Fibroblast of upper back skin (primary cell): ENCODE measurements around the gene PDSS2.
"Not testable (repeated sequence)": the region's sequence is repeated elsewhere in the genome, so short reads cannot be mapped to it uniquely, and the experiment has no call there.

Experiments
- DNase-seq: peaks from one replicate; pipeline ENCODE4 v3.0.0-alpha.2; 2013

Gene PDSS2

DNA sequence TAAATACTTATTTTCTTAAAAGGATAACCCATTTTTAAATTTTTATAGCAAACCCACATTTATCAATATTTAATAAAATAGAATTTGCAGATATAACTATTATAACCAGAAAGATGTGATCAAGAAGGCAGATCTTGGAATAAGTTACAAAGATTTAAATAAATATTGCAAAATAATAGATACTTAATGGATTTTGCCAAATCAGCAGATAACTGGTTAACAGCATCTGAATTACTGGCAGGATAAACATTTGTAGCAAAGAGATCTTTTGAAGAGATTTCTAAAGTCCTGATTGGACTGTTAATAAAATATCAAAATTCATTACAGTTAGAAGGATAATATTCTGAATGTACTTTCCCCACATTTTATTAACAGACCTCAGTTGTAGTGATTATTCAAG is 144.2 kb downstream of the PDSS2 start:
- no peak for DNase-seq

DNA sequence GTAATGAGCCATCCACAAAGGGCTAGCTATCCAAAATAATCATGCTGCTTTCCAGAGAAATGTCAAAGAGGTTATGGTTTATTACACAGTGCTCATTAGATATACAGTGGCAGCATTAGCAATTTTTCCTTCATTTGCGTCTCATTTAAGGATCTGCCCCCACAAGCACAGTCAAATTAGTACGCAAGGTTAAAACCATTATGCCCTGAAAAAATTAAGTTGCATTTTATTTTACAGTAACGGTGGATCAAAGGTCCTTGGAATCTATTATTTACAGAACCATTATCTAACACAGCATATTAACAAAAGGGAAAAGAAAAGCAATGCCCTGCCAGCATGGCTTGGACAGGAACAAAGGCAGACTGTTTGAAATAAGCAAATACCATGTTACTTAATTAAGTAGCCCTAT is 144.8 kb downstream of the PDSS2 start:
- no peak for DNase-seq

DNA sequence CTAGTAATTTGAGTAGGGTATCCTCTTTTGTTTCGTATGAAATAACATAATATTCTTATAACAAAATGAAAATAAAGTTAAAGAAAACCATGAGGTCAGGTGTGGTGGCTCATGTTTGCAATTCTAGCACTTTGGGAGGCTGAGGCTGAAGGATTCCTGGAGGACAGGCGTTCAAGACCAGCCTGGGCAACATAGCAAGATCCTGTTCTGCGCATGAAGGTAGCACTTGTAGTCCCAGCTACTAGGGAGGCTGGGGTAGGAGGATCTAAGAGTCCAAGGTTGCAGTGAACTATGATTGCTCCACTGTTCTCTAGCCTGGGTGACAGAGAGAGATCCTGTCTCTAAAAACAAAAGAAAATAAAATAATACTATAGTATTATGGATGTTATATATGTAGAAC is 145.6 kb downstream of the PDSS2 start:
- DNase-seq: no peak

DNA sequence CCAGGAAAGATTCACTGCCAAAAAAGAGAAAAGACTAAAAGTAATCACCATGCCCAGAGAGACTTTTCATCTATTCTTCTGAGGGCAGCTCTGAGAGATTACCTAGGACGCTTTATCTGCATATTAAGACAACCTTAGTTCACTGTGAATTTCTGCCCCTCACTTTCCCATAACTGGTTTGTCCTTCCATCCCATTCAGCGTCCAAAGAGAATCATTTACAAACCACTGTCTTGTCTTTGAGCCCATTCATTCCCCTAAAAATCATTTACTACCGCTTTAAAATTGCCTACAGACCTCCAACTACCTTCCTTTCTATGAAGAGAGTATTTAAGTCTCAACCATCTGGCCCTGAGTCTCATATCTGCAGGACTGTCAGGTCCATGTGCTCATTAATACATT is 149.0 kb downstream of the PDSS2 start:
- no peak for DNase-seq

GRCh38 chr6:107308677-107309076 is 150.7 kb downstream of the PDSS2 start:
- DNase-seq: no peak

DNA sequence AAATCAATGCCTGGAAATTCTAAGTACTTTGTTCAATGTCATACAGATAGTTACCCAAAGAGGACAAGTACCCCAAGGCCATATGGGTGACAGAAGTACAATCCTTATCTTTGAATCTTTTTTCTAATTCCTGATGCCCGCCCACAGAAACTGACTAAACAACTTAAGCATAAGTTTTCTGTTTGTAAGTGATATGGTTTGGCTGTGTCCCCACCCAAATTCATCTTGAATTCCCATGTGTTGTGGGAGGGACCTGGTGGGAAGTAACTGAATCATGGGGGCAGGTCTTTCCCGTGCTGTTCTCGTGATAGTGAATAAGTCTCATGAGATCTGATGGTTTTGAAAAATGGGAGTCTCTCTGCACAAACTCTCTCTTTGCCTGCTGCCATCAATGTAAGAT is 153.4 kb downstream of the PDSS2 start:
- not testable (repeated sequence) for DNase-seq

DNA sequence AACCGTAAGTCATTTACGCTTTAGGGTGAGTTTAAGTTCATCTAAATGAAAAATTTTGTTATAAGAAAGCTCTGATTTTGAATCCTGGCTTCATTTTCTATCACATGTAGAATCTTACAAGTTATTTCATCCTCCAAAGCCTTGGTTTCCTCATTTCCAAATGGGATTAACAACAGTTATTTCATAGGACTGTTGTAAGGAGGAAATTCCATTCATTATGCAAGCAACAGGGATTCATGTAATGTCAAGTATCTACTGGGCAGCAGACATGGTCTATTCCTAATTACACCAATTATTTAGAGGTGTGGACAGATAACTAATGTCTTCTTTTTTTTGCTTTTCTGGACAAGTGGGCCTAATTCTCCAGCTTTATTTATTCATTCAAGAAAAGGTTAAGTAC is 154.0 kb downstream of the PDSS2 start:
- peak; percentile 24 for DNase-seq

DNA sequence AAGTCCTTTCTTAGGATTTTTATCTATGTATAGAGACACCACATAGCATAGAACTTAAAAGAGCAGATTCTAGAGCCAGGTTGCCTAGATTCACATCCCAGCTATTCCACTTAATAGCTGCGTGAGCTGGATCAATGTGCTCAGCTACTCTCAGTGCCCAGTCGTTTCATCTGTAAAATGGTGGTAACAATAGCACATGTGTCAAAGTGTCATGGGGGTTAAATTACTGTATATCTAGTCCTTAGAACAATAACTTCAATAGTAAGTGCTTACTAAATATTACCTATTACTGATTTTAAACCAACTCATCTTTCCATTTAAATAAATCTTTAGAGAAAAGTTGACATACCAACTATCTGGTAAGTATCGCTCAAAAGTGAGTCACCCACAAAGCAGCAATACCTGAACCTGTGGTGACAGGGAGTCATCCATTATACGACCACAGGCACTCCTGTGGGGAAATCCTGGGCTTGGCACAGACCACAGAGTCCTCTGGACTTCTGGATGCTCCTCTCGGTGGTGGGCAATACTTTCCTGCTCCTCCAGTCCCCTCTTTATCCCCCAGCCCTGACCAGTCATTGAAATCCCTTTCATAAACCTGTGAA is 154.8 kb downstream of the PDSS2 start:
- DNase-seq: peak; percentile 75

- DNase-seq: no peak
Measured at GRCh38 chr6:107293350-107293749, 166.0 kb downstream of the PDSS2 start.

DNA sequence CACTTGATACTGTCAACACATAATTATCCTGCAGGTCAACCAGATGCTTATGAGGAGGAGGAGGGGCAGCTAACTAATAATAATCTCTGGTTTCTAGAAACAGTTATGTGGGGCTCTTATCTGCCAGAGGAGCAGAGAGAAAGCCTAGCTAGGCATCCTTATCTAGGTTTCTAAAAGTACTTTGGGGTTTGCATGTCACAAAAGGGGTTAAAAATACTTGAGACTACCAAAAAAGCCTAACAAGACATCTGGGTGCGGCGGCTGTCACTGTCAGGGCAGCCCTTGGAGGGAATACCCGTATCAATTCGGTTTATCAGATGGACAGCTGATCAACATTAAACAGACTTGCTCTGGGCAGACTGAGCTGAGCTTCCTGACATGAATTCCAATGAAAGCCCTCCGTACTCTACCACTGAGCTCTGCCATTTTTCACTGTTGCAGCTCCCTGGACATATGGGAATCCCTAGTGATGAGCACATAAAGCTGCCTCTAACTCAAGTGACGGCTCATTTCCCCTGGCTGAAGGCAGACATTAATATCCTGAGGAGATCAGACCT is 166.6 kb downstream of the PDSS2 start:
- DNase-seq: no peak

DNA sequence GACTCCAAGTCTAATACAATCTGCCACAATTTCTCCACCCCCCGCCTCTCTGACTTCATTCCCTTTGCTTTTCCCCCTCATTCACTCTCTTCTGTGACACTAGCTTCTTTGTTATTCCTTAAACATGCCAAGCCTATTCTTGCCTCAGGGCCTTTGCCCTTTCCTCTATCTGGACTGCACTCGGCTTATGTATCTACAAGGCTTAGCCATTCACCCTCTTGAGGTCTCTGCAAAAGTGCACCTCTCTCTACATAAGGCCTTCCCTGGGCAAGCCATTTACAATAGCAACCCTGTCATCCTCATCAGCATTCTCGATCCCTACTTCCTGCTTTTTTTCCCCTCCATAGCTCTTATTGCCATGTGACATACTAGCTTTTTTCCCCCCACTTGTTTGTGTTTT is 168.9 kb downstream of the PDSS2 start:
- no peak for DNase-seq

GRCh38 chr6:107289258-107289657 is 170.1 kb downstream of the PDSS2 start:
- DNase-seq: not testable (repeated sequence)

DNA sequence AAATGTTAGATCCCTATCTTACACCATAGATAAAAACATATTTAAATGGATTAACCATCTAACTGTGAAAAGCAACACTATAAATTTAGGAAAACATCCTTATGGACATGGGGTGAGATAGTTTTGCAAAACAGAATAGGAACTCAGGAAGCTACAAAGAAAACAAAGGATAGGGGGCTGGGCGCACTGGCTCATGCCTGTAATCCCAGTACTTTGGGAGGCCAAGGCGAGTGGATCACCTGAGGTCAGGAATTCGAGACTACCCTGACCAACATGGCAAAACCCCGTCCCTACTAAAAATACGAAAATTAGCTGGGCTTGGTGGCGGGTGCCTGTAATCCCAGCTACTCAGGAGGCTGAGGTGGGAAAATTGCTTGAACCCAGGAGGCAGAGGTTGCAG is 173.7 kb downstream of the PDSS2 start:
- DNase-seq: not testable (repeated sequence)

DNA sequence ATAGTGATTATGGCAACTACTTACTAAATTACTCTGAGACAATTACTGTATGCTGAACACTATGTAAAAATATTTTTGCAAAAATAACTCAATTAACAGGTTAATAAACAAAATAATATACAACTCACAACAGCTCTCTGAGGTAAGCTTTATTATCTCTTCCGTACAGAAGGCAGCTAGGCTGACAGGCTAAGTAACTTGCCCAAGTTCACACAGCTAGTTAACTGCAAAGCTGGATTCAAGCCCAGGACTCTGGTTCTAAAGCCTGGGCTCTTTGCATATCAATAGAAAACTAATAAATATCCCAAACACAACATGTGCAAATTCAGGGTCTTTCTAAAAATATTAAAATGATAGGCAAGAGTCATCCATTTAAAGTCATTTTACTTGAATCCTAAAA is 174.6 kb downstream of the PDSS2 start:
- no peak for DNase-seq

DNA sequence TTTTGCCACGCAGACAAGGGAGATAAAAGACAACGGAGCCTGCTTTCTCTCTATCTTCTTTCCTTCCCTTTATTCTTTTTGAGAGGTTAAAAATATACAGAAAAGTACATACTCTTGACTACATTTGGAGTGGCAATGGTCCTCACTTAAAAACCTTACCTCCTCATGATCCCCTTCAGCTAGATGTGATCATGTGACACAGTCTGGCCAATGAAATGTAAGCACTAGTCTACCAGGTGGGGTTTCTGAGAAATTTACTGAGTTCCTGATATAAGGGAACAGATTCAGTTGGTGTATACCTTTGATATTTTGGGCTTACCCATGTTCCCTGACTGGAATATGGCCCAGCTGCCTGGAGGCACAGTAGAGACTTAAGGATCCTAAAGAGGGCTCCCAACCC is 178.6 kb downstream of the PDSS2 start:
- DNase-seq: no peak

GRCh38 chr6:107280001-107280400 is 179.4 kb downstream of the PDSS2 start:
- DNase-seq: not testable (repeated sequence)

DNA sequence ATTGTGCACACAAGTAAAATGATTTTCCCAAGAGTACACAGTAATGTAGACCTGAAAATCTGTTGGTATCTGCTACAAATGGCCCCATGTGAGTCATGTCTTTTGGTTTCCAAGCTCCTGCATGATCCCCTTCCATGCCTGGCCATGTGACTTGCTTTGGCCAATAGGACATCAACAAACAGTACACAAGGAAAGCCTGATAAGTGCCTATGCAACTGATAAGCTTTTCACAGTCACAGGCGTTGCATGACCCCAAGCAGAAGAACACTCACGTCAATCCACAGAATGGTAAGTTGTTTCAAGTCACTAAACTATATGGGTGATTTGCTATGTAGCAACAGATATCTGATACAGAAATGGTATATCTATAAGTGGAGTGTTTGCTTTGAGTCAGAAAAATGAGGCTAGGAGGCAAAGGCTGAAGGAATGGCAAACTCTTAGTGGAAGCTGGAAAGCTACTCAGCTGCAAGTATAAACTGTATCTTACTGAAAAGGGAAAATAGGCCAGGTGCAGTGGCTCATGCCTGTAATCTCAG is 184.0 kb downstream of the PDSS2 start:
- no peak for DNase-seq

- no peak for DNase-seq
Measured at GRCh38 chr6:107274288-107274687, 185.1 kb downstream of the PDSS2 start.

DNA sequence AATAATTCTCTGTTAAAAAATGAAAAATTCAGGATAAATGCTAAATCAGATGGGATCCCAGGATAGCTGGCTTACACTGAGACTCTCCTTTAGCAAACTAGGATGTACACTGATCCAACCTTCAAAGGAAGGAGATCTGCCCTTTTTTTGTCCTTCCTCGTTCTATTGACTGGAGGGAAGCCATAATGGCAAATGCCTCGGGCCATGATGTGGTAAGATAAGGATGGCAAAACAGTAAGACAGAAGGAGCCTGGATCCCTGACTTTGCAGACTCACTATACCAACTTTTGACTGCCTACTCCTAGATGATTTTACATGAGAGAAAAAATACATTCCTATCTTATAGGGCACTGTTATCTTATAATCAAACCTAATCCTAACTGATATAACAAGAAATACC is 187.1 kb downstream of the PDSS2 start:
- DNase-seq: no peak

- no peak for DNase-seq
Measured at GRCh38 chr6:107271208-107271790, 188.1 kb downstream of the PDSS2 start.

GRCh38 chr6:107267634-107268033 is 191.7 kb downstream of the PDSS2 start:
- DNase-seq: no peak

- no peak for DNase-seq
Measured at GRCh38 chr6:107267006-107267405, 192.4 kb downstream of the PDSS2 start.

DNA sequence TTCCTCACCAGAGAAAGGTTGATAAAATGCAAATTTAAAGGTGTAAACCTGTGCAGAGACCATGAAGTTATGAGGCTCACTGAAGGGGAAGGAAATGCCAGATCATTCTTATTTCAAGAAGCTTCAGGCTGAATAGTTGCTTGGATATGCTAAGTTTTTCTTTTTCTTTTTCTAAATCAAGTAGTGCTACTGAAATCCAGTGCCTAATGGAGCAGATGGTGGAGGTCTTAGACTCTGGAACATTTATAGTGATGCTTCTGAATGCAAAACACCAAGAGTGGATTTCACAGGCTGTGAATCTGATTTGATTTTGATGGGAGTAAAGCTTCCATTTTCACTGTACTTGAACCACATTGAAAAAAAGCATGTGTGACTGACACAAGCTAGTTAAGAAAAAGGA is 192.8 kb downstream of the PDSS2 start:
- no peak for DNase-seq

DNA sequence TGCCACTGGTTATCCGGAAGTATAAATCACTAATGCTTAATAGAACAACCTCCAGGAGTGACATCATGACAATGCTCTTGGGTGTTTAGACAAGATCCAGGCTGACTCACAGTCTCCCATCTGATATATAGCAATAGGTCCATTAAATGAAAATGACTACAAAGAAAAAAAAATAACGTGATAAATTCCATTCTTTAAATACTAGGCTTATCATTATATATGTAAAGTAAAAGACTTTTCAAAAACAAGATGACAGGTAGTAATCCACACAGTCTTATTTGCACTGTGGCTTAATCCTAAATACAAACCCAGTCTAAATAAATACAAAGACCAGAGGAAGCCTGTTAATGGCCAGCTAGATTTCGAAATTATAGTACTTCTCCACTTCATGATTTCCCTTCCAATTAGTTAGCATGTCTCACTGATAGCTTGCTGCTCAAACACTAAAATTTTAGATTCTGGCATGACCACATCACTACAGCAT is 195.0 kb downstream of the PDSS2 start:
- peak; percentile 57 for DNase-seq
